ENCODE data around the gene PIK3AP1. TPM values are rescaled to one million over a fixed set of nuclear protein-coding genes. Genes with fewer than 3 reads are reported as not detected.

Gene PIK3AP1
- total and polyA plus RNA-seq, 9 donors = 1.8 to 2.9 (median 2.3) TPM

GRCh38 chr10:96636551-96636950 lies 83.8 kb downstream of the PIK3AP1 start:
- Histone ChIP-seq H3K27me3 (ENCODE audit: control insufficient read depth, insufficient read depth, low read length) (peaks cover 4% of the 10 kb centered on the region), H3K4me1 (ENCODE audit: control insufficient read depth, insufficient read depth, low read length) (no peaks in the 10 kb centered on the region), H3K36me3 (ENCODE audit: control insufficient read depth, insufficient read depth, low read length) (no peaks in the 10 kb centered on the region), H3K9me3 (replicated peaks; ENCODE audit: control insufficient read depth, low read depth, low read length) (no peaks in the 10 kb centered on the region), H3K27ac (ENCODE audit: low read length) (no peak overlapping the region), H3K4me3 (ENCODE audit: low read length) (no peak overlapping the region)
- no CpG with 5 or more reads among the region's 1 CpG for WGBS (ENCODE audit: insufficient coverage)
- no peak for DNase-seq

DNA sequence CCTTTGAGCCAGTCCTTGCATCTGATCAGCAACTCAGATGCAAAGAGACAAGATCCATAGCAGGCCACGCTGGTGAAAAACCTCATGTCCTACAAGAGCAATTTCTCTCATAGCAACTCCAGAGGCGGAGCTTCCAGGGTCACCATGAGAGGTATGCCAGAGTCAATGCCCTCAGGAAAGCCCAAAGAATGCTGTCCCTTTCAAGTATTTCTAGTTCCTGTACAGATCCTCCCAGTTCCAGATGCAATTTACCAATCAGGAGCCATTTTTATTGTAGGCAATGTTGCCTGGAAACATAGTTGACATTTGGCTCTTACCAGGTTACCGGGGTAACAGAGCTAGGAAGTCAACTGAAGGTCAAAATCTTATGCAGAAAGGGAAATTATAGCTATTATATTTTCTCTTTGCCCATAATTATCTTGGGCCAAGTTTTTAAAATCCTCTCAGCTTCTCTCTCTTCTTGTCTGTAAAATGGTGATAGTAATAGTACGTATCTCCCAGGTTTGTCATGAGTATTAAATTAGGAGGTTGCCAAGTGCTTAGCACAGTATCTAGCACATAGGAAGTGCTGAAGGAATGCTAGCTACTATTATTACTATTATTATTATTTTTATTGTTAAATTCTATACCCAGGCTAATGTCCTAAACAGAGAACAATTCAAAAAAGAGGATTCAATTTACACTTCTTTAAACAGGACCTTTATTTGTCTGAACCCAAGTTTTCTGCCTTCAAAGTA lies 87.2 kb downstream of the PIK3AP1 start:
- Histone ChIP-seq H3K9me3 (replicated peaks; ENCODE audit: control insufficient read depth, low read depth, low read length) (no peaks in the 10 kb centered on the region), H3K27me3 (ENCODE audit: control insufficient read depth, insufficient read depth, low read length) (no peaks in the 10 kb centered on the region), H3K36me3 (ENCODE audit: control insufficient read depth, insufficient read depth, low read length) (no peaks in the 10 kb centered on the region), H3K4me3 (ENCODE audit: low read length) (no peak overlapping the region), H3K27ac (ENCODE audit: low read length) (no peak overlapping the region), H3K4me1 (ENCODE audit: control insufficient read depth, insufficient read depth, low read length) (no peaks in the 10 kb centered on the region)
- DNase-seq = peak; percentile 40
- WGBS (ENCODE audit: insufficient coverage) = 100% methylated on average over 1 of the region's 4 CpGs

DNA sequence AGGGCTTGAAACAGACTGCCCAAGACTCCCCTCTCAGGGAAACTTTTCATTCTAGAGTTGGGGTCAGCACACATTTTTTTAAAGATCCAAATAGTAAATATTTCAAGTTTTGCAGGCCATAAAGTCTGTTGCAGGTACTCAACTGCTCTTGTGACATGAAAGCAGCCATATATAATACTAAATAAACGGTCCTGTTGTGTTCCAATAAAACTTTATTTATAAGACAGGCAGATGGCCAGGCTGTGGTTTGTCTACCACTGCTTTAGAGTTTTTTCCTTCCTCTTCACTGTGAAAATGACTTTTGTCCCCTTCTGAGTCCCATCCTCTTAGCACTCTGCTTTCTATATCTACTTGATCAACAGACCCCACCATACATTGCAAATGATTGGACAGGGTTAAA lies 93.0 kb downstream of the PIK3AP1 start:
- Histone ChIP-seq H3K9me3 (replicated peaks; ENCODE audit: control insufficient read depth, low read depth, low read length) (no peaks in the 10 kb centered on the region), H3K4me1 (ENCODE audit: control insufficient read depth, insufficient read depth, low read length) (no peaks in the 10 kb centered on the region), H3K27ac (ENCODE audit: low read length) (no peak overlapping the region), H3K4me3 (ENCODE audit: low read length) (no peak overlapping the region), H3K36me3 (ENCODE audit: control insufficient read depth, insufficient read depth, low read length) (no peaks in the 10 kb centered on the region), H3K27me3 (ENCODE audit: control insufficient read depth, insufficient read depth, low read length) (no peaks in the 10 kb centered on the region)
- no peak for DNase-seq
- WGBS (ENCODE audit: insufficient coverage) = no CpG with 5 or more reads among the region's 1 CpG

DNA sequence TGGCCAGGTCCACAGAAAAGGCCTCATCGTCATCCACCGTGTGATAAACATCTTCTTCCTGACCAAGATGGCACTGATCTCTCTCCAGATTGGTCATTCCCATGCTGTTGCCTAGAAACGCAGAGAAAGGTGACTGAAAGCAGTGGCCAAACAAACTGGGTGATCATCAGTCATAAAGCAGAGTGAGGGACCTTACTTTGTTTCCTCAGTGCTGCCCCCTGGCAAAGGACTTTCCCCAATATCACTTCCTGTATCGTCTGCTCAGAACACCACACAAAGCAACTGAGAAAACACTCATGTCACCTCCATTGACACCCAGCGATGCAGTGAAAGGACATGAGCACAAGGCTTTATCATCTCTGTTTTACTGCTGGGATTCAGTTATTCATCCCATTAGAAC lies 93.5 kb downstream of the PIK3AP1 start:
- H3K36me3 ChIP-seq (ENCODE audit: control insufficient read depth, insufficient read depth, low read length) = no peaks in the 10 kb centered on the region

GRCh38 chr10:96625173-96625572 lies 95.1 kb downstream of the PIK3AP1 start:
- WGBS (ENCODE audit: insufficient coverage) = no CpG with 5 or more reads among the region's 1 CpG
- DNase-seq = no peak
- H3K27ac ChIP-seq (ENCODE audit: low read length) = no peak overlapping the region
- no peaks in the 10 kb centered on the region for H3K27me3 ChIP-seq (ENCODE audit: control insufficient read depth, insufficient read depth, low read length)
- no peaks in the 10 kb centered on the region for H3K9me3 ChIP-seq (replicated peaks; ENCODE audit: control insufficient read depth, low read depth, low read length)
- H3K36me3 ChIP-seq (ENCODE audit: control insufficient read depth, insufficient read depth, low read length) = no peaks in the 10 kb centered on the region
- H3K4me1 ChIP-seq (ENCODE audit: control insufficient read depth, insufficient read depth, low read length) = no peaks in the 10 kb centered on the region
- no peak overlapping the region for H3K4me3 ChIP-seq (ENCODE audit: low read length)

More for the DNA sequence above, 93.5 kb downstream of the PIK3AP1 start:
- WGBS (ENCODE audit: insufficient coverage) = 86% methylated on average over 4 of the region's 5 CpGs
- no peak overlapping the region for H3K4me3 ChIP-seq (ENCODE audit: low read length)
- no peaks in the 10 kb centered on the region for H3K9me3 ChIP-seq (replicated peaks; ENCODE audit: control insufficient read depth, low read depth, low read length)
- no peak for DNase-seq
- no peaks in the 10 kb centered on the region for H3K27me3 ChIP-seq (ENCODE audit: control insufficient read depth, insufficient read depth, low read length)
- no peak overlapping the region for H3K27ac ChIP-seq (ENCODE audit: low read length)
- H3K4me1 ChIP-seq (ENCODE audit: control insufficient read depth, insufficient read depth, low read length) = no peaks in the 10 kb centered on the region

GRCh38 chr10:96622013-96622787 lies 98.1 kb downstream of the PIK3AP1 start:
- 83% methylated on average over 2 of the region's 6 CpGs for WGBS (ENCODE audit: insufficient coverage)
- Histone ChIP-seq H3K4me3 (ENCODE audit: low read length) (no peak overlapping the region), H3K4me1 (ENCODE audit: control insufficient read depth, insufficient read depth, low read length) (no peaks in the 10 kb centered on the region), H3K27me3 (ENCODE audit: control insufficient read depth, insufficient read depth, low read length) (no peaks in the 10 kb centered on the region), H3K36me3 (ENCODE audit: control insufficient read depth, insufficient read depth, low read length) (no peaks in the 10 kb centered on the region), H3K9me3 (replicated peaks; ENCODE audit: control insufficient read depth, low read depth, low read length) (no peaks in the 10 kb centered on the region), H3K27ac (ENCODE audit: low read length) (no peak overlapping the region)
- no peak for DNase-seq

GRCh38 chr10:96619796-96620773 lies 100.2 kb downstream of the PIK3AP1 start:
- no peaks in the 10 kb centered on the region for H3K4me1 ChIP-seq (ENCODE audit: control insufficient read depth, insufficient read depth, low read length)
- H3K36me3 ChIP-seq (ENCODE audit: control insufficient read depth, insufficient read depth, low read length) = no peaks in the 10 kb centered on the region
- no peak overlapping the region for H3K4me3 ChIP-seq (ENCODE audit: low read length)
- H3K9me3 ChIP-seq (replicated peaks; ENCODE audit: control insufficient read depth, low read depth, low read length) = no peaks in the 10 kb centered on the region
- WGBS (ENCODE audit: insufficient coverage) = 87% methylated on average over 13 of the region's 17 CpGs
- no peak overlapping the region for H3K27ac ChIP-seq (ENCODE audit: low read length)
- no peak for DNase-seq
- no peaks in the 10 kb centered on the region for H3K27me3 ChIP-seq (ENCODE audit: control insufficient read depth, insufficient read depth, low read length)

DNA sequence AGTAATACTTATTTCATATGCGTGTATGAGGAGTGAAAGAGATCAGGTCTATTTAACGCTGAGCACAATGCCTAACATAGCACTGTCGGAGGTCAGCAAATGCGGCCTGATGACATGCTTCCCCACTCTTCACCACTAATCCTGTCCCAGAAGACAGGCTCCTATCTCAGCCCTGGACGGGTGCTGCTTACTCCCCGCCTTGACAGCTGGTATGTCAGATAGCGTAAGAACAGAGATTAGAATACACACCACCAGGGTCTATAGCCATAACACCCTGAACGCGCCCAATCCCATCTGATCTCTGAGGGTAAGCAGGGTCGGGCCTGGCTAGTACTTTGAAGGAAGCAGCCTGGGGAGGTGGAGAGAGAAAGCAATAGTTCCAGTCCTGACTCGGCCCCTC lies 101.2 kb downstream of the PIK3AP1 start:
- Histone ChIP-seq H3K4me1 (ENCODE audit: control insufficient read depth, insufficient read depth, low read length) (no peaks in the 10 kb centered on the region), H3K36me3 (ENCODE audit: control insufficient read depth, insufficient read depth, low read length) (no peaks in the 10 kb centered on the region), H3K27ac (ENCODE audit: low read length) (no peak overlapping the region), H3K4me3 (ENCODE audit: low read length) (no peak overlapping the region), H3K9me3 (replicated peaks; ENCODE audit: control insufficient read depth, low read depth, low read length) (no peaks in the 10 kb centered on the region), H3K27me3 (ENCODE audit: control insufficient read depth, insufficient read depth, low read length) (no peaks in the 10 kb centered on the region)
- DNase-seq = no peak
- 76% methylated on average over 3 of the region's 11 CpGs for WGBS (ENCODE audit: insufficient coverage)

- DNase-seq = no peak
- H3K9me3 ChIP-seq (replicated peaks; ENCODE audit: control insufficient read depth, low read depth, low read length) = no peaks in the 10 kb centered on the region
- no peak overlapping the region for H3K4me3 ChIP-seq (ENCODE audit: low read length)
- WGBS (ENCODE audit: insufficient coverage) = 22% methylated on average over 1 of the region's 2 CpGs
- no peaks in the 10 kb centered on the region for H3K36me3 ChIP-seq (ENCODE audit: control insufficient read depth, insufficient read depth, low read length)
- H3K27me3 ChIP-seq (ENCODE audit: control insufficient read depth, insufficient read depth, low read length) = no peaks in the 10 kb centered on the region
- H3K4me1 ChIP-seq (ENCODE audit: control insufficient read depth, insufficient read depth, low read length) = no peaks in the 10 kb centered on the region
- H3K27ac ChIP-seq (ENCODE audit: low read length) = no peak overlapping the region
Measured at GRCh38 chr10:96618653-96619052, 101.7 kb downstream of the PIK3AP1 start.

GRCh38 chr10:96616961-96617360 lies 103.4 kb downstream of the PIK3AP1 start:
- no peak for DNase-seq
- no peak overlapping the region for H3K27ac ChIP-seq (ENCODE audit: low read length)
- no peaks in the 10 kb centered on the region for H3K36me3 ChIP-seq (ENCODE audit: control insufficient read depth, insufficient read depth, low read length)
- 89% methylated on average over 4 of the region's 4 CpGs for WGBS (ENCODE audit: insufficient coverage)
- no peaks in the 10 kb centered on the region for H3K9me3 ChIP-seq (replicated peaks; ENCODE audit: control insufficient read depth, low read depth, low read length)
- H3K4me1 ChIP-seq (ENCODE audit: control insufficient read depth, insufficient read depth, low read length) = no peaks in the 10 kb centered on the region
- H3K4me3 ChIP-seq (ENCODE audit: low read length) = no peak overlapping the region
- no peaks in the 10 kb centered on the region for H3K27me3 ChIP-seq (ENCODE audit: control insufficient read depth, insufficient read depth, low read length)

Data from muscle of leg (tissue), 11 donors.